ENCODE measurements around the gene TPST2. TPM values are rescaled to one million over a fixed set of nuclear protein-coding genes. Genes with fewer than 3 reads are reported as not detected.
A peak's percentile ranks its signal among the peaks of the same experiment; 100 is the strongest.

Gene TPST2
- total RNA-seq, 1 experiment from 2014 or later = 7.0 TPM

DNA sequence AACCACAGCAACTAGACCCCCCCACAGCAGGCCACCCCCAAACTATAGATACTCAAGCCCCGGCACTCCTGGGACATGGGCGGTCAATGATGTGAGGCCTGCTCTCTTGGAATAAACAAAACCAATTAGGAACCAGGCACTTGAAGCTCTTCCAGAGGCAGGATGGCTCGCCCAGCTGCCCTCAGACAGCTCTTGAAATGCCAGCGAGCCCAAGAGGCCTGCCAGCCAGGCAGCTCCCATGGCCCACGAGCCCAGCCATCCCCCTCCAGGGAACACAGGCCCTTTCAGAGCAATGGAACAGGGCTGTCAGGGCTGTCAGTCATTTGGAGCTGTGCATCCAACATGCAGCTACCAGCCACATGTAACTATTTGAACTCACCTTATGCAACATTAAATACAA, 43.6 kb downstream of the TPST2 start:
- no peaks in the 10 kb centered on the region for H3K9me3 Mint-ChIP-seq (ENCODE audit: unreplicated experiment)
- no peaks in the 10 kb centered on the region for H3K27me3 Mint-ChIP-seq (ENCODE audit: insufficient read depth, unreplicated experiment)
- peak overlapping the region; percentile 80 for H3K27ac Mint-ChIP-seq (ENCODE audit: low read depth, unreplicated experiment)
- ChIA-PET POLR2A (no interaction called here), CTCF (interaction anchor here (1.6 kb wide), 1 partner anchor 12 kb away, joined by 5 read pairs; no protein-coding TSS in a partner anchor)
- no TSS peak for BruUV-seq (replicated peaks)
- intact Hi-C loops (cut with micrococcal nuclease) = no loop called here
- TF ChIP-seq, protein P1, sequence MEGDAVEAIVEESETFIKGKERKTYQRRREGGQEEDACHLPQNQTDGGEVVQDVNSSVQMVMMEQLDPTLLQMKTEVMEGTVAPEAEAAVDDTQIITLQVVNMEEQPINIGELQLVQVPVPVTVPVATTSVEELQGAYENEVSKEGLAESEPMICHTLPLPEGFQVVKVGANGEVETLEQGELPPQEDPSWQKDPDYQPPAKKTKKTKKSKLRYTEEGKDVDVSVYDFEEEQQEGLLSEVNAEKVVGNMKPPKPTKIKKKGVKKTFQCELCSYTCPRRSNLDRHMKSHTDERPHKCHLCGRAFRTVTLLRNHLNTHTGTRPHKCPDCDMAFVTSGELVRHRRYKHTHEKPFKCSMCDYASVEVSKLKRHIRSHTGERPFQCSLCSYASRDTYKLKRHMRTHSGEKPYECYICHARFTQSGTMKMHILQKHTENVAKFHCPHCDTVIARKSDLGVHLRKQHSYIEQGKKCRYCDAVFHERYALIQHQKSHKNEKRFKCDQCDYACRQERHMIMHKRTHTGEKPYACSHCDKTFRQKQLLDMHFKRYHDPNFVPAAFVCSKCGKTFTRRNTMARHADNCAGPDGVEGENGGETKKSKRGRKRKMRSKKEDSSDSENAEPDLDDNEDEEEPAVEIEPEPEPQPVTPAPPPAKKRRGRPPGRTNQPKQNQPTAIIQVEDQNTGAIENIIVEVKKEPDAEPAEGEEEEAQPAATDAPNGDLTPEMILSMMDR (IDR thresholded peaks at IDR 0.05; ENCODE audit: unreplicated experiment) = no peak
- DNase-seq (ENCODE audit: unreplicated experiment) = no peak
- H3K4me3 Mint-ChIP-seq (ENCODE audit: unreplicated experiment) = no peak overlapping the region
- no peaks in the 10 kb centered on the region for H3K4me1 Mint-ChIP-seq (ENCODE audit: insufficient read depth, unreplicated experiment)
- H3K36me3 Mint-ChIP-seq (ENCODE audit: insufficient read depth, unreplicated experiment) = no peaks in the 10 kb centered on the region

DNA sequence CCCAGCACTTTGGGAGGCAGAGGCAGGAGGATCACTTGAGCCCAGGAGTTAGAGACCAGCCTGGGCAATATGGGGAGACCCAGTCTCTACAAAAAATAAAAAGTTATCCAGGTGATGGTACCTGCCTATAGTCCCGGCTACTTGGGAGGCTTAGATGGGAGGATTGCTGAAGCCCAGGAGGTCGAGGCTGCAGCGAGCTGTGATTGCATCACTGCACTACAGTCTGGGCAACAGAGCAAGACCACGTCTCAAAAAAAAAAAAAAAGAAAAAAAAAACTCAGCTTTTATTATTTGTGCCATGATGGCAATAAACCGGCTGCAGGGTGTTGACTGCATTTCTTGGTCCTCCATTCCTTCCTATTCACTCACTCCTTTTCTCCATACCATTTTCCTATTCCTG, 44.1 kb downstream of the TPST2 start:
- TF ChIP-seq, protein P1 (IDR thresholded peaks at IDR 0.05; ENCODE audit: unreplicated experiment) = no peak
- Mint-ChIP-seq H3K9me3 (ENCODE audit: unreplicated experiment) (no peaks in the 10 kb centered on the region), H3K27ac (ENCODE audit: low read depth, unreplicated experiment) (no peak overlapping the region), H3K36me3 (ENCODE audit: insufficient read depth, unreplicated experiment) (no peaks in the 10 kb centered on the region), H3K4me3 (ENCODE audit: unreplicated experiment) (no peak overlapping the region), H3K27me3 (ENCODE audit: insufficient read depth, unreplicated experiment) (no peaks in the 10 kb centered on the region), H3K4me1 (ENCODE audit: insufficient read depth, unreplicated experiment) (no peaks in the 10 kb centered on the region)
- ChIA-PET CTCF (interaction anchor here (1.6 kb wide), 1 partner anchor 13 kb away, joined by 5 read pairs; no protein-coding TSS in a partner anchor), POLR2A (interaction anchor here (0.5 kb wide), 1 partner anchor 25 kb away, joined by 6 read pairs; no protein-coding TSS in a partner anchor)
- no peak for DNase-seq (ENCODE audit: unreplicated experiment)
- intact Hi-C loops (cut with micrococcal nuclease) = no loop called here
- BruUV-seq (replicated peaks) = no TSS peak

DNA sequence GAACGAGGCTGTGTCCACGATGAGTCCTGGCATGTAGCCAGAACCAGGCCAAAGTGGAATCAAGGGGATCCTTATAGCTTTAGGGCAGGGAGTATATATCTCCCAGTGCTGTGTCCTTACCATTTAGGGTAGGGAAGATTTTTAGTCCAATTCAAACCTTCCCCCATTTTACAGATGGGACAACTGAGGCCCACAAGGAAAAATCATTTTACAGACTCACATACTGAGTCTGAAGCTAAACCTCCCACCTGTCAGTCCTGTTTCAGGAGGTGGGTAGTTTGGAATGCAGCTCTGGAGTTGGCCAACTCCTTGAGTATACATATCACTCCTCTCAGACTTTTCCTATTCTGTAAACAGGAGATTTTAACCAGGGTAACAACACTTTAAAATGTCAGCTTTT, 44.5 kb downstream of the TPST2 start:
- intact Hi-C loops (cut with micrococcal nuclease) = no loop called here
- Mint-ChIP-seq H3K4me1 (ENCODE audit: insufficient read depth, unreplicated experiment) (no peaks in the 10 kb centered on the region), H3K4me3 (ENCODE audit: unreplicated experiment) (no peak overlapping the region), H3K9me3 (ENCODE audit: unreplicated experiment) (no peaks in the 10 kb centered on the region), H3K27me3 (ENCODE audit: insufficient read depth, unreplicated experiment) (no peaks in the 10 kb centered on the region), H3K27ac (ENCODE audit: low read depth, unreplicated experiment) (no peak overlapping the region), H3K36me3 (ENCODE audit: insufficient read depth, unreplicated experiment) (no peaks in the 10 kb centered on the region)
- ChIA-PET POLR2A (interaction anchor here (0.5 kb wide), 1 partner anchor 25 kb away, joined by 6 read pairs; no protein-coding TSS in a partner anchor), CTCF (no interaction called here)
- no peak for DNase-seq (ENCODE audit: unreplicated experiment)
- TF ChIP-seq, protein P1 (IDR thresholded peaks at IDR 0.05; ENCODE audit: unreplicated experiment) = no peak
- no TSS peak for BruUV-seq (replicated peaks)

DNA sequence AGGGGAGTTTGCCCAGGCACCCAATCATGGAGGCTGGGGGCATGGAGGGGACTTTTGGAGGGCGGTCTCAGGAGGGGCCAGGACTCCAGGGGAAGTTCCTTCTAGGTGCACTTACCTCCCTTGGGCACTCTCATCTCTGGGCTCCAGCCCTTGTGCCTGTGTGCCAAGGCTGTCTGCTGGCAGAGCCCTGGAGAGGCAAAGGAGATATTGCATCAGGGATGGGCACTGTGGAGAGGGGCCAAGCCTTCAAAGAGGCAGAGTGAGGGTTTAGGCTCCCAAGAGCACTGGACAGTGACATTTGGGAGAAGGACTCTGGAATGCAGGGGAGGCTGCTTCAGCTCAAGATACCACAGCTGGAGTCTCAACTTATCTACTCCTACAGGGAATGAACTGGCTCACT, 45.4 kb downstream of the TPST2 start:
- TF ChIP-seq, protein P1 (IDR thresholded peaks at IDR 0.05; ENCODE audit: unreplicated experiment) = no peak
- intact Hi-C loops (cut with micrococcal nuclease) = no loop called here
- no peaks in the 10 kb centered on the region for H3K36me3 Mint-ChIP-seq (ENCODE audit: insufficient read depth, unreplicated experiment)
- POLR2A ChIA-PET = no interaction called here
- BruUV-seq (replicated peaks) = no TSS peak
- H3K4me3 Mint-ChIP-seq (ENCODE audit: unreplicated experiment) = no peak overlapping the region
- H3K4me1 Mint-ChIP-seq (ENCODE audit: insufficient read depth, unreplicated experiment) = no peaks in the 10 kb centered on the region
- no peak overlapping the region for H3K27ac Mint-ChIP-seq (ENCODE audit: low read depth, unreplicated experiment)
- DNase-seq (ENCODE audit: unreplicated experiment) = no peak
- no peaks in the 10 kb centered on the region for H3K27me3 Mint-ChIP-seq (ENCODE audit: insufficient read depth, unreplicated experiment)
- CTCF ChIA-PET = no interaction called here
- H3K9me3 Mint-ChIP-seq (ENCODE audit: unreplicated experiment) = no peaks in the 10 kb centered on the region
